HG02938 (cell line): ENCODE measurements around the gene LAX1.
"Not testable (repeated sequence)": the region's sequence is repeated elsewhere in the genome, so short reads cannot be mapped to it uniquely, and the experiment has no call there.

Source experiments
- ATAC-seq: cut with Tn5 transposase; IDR thresholded peaks from one replicate; pipeline ENCODE4 v1.9.1; 2021; ENCODE audit warnings: mild to moderate bottlenecking, moderate library complexity; ENCODE audit not compliant: unreplicated experiment

The LAX1 gene

GRCh38 chr1:203765029-203765837, at the start of gene LAX1:
LAX1 (plus strand) TSS chr1:203765183; CDS start chr1:203765566, 383 bp downstream.
- peak; percentile 71 for ATAC-seq

- no peak for ATAC-seq
Measured at GRCh38 chr1:203717120-203717519, 47.9 kb upstream of the LAX1 start.

GRCh38 chr1:203720242-203720641, 44.7 kb upstream of the LAX1 start:
- ATAC-seq: no peak

GRCh38 chr1:203722909-203723308, 42.1 kb upstream of the LAX1 start:
- no peak for ATAC-seq

GRCh38 chr1:203726417-203726867, 38.5 kb upstream of the LAX1 start:
- no peak for ATAC-seq

- ATAC-seq: no peak
Measured at GRCh38 chr1:203733009-203733863, 31.7 kb upstream of the LAX1 start.

GRCh38 chr1:203742436-203742835, 22.5 kb upstream of the LAX1 start:
- no peak for ATAC-seq

- no peak for ATAC-seq
Measured at GRCh38 chr1:203743091-203743571, 21.9 kb upstream of the LAX1 start.

GRCh38 chr1:203744075-203744972, 20.7 kb upstream of the LAX1 start:
- no peak for ATAC-seq

GRCh38 chr1:203746281-203746680, 18.7 kb upstream of the LAX1 start:
- no peak for ATAC-seq

- ATAC-seq: no peak
Measured at GRCh38 chr1:203751051-203751450, 13.9 kb upstream of the LAX1 start.

GRCh38 chr1:203751618-203752361, 13.2 kb upstream of the LAX1 start:
- ATAC-seq: not testable (repeated sequence)

- ATAC-seq: no peak
Measured at GRCh38 chr1:203754455-203754864, 10.5 kb upstream of the LAX1 start.

GRCh38 chr1:203756036-203756435, 8.9 kb upstream of the LAX1 start:
- ATAC-seq: no peak

GRCh38 chr1:203758749-203759148, 6.2 kb upstream of the LAX1 start:
- ATAC-seq: not testable (repeated sequence)

GRCh38 chr1:203760506-203760905, 4.5 kb upstream of the LAX1 start:
- no peak for ATAC-seq

- not testable (repeated sequence) for ATAC-seq
Measured at GRCh38 chr1:203761958-203762357, 3.0 kb upstream of the LAX1 start.

- no peak for ATAC-seq
Measured at GRCh38 chr1:203763505-203763904, 1.5 kb upstream of the LAX1 start.

- ATAC-seq: no peak
Measured at GRCh38 chr1:203764105-203765028, 616 bp upstream of the LAX1 start.
